Endometrial microvascular endothelial cells (primary cell): Measurements from ENCODE around the gene RUFY4. TPM values are rescaled to one million over a fixed set of nuclear protein-coding genes. Genes with fewer than 3 reads are reported as not detected.

Source experiments
- in situ Hi-C: cut with HindIII; loops from 2 replicates; pipeline ENCODE4 v1.10.0; 2017; ENCODE audit warnings: low sequenced_read_pairs, low pct_unique_long_range_greater_than_20kb; ENCODE audit errors: inconsistent ontology term
- total RNA-seq: library from RNA; depleted of rRNA; stranded (reverse); fragments of >200 nt; gene quantifications from one replicate; pipeline ENCODE4 v1.2.3, GENCODE V29; 2015; ENCODE audit errors: inconsistent ontology term

RUFY4 gene
- total RNA-seq, 1 donor from 2014 or later = not detected

- in situ Hi-C loops = no loop called here
Observed at GRCh38 chr2:218127929-218128455, 58.9 kb downstream of the RUFY4 start.

- in situ Hi-C loops = no loop called here
Observed at GRCh38 chr2:218128781-218129457, 59.9 kb downstream of the RUFY4 start.

DNA sequence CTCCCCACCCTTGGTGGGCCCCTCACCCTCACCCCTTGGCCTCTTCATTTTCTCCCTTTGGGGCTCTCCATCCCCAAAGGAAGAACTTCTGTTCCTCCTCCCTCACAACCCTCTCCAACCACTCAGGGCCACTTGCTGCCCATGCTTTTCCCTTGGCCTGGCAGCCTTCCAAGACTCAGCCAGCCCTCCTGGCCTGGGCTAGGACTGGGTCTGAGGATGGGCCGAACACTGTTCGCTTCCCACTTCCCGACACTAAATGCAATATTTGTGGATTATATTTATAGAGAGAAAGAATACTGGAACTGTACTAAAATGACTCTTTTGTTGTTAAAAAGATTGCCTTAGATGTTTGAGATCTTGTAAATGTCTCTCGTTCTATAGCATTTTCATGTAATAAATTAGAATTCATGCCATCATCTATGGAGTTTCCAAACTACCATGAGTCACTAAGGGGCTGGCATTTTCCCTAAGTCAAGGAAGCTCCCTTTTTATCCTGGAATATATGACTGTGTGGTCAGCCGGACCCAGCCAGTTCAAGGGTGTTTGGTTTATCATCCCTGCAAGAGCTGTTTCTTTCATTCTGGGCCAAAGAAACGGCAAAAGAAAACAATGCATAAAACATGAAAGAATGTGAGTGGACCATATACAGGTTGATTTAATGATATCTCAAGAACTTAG lies 60.5 kb downstream of the RUFY4 start:
- in situ Hi-C loops = no loop called here

GRCh38 chr2:218130377-218130776 lies 61.3 kb downstream of the RUFY4 start:
- in situ Hi-C loops = no loop called here

DNA sequence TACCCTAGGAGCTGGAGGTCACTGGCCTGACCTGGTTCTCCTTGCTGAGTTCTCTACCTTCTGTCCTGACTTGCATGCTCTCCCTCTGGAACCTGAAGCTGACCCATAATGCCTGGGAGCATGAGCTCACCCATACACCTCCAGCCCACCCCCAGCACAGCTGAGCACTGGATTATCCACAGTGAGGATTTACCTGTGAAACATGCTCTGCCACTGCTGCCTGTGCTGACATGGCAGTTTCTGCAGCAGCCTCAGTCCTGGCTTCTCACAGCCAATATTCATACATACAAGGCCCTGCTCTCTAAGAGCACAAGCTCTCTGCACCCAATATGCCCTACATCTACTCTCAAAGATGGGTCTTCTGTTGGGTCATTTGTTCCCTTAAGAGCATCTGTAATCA lies 61.8 kb downstream of the RUFY4 start:
- in situ Hi-C loops = no loop called here

DNA sequence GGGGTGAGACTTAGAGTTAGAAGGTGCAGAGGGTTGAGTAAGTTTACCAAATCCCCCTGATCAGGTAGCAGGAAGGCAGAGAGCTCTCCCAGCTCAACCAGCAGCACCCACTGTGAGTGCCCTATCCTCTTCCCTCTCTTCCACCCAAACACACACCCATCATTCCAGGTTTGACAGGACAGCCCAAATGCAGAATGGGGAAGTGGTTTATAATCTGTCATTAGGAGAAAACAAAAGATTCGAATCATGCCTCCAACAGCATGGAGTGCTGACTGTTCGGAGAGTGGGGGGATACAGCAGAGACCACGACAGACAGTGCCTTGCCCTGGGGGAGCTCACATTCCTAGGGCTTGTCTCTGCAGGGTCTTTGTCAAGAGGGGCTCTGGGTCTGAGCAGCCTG lies 68.5 kb downstream of the RUFY4 start:
- in situ Hi-C loops = no loop called here

DNA sequence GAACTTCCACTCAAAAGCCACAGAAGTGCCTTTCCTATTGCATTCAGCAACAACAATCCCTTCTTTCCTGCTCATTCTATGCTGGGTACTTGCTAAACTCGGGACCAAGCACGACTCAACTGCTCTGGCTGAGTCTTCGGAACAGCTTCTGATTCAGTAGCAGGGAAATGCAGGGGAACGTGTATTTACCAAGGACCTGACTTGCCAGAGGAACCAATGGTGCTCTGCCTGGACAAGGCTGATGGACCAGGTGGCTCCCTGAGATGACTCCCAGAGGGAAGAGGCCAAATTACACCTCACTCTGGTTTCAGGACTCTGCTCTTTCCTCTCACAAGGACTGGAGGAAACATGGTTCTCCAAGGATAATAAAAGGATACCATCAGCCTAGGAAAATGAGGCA lies 69.0 kb downstream of the RUFY4 start:
- in situ Hi-C loops = no loop called here

Other genes starting within 250 kb of the RUFY4 start
- gene TNS1, start 66.3 kb upstream of the RUFY4 start, total RNA-seq = 20.9 TPM
- gene CXCR2, start 56.8 kb downstream of the RUFY4 start, total RNA-seq = not detected
- not detected for gene CXCR1, start 97.7 kb downstream of the RUFY4 start, total RNA-seq
- gene ARPC2, start 147.9 kb downstream of the RUFY4 start, total RNA-seq = 558 TPM
- gene GPBAR1, start 191.8 kb downstream of the RUFY4 start, total RNA-seq = not detected
- gene AAMP, start 200.9 kb downstream of the RUFY4 start, total RNA-seq = 117 TPM
- 46.5 TPM for gene PNKD, start 201.3 kb downstream of the RUFY4 start, total RNA-seq
- gene TMBIM1, start 223.2 kb downstream of the RUFY4 start, total RNA-seq = 106 TPM